H9 (cell line): ENCODE data around the gene DMRTC2. TPM values are rescaled to one million over a fixed set of nuclear protein-coding genes. Genes with fewer than 3 reads are reported as not detected.

Source experiments
- DNase-seq: peaks from one replicate; pipeline ENCODE4 v3.0.0-alpha.2; 2017
- H2AFZ ChIP-seq: one replicate; pipeline ENCODE4 v1.6.1; 2013; ENCODE audit warnings: mild to moderate bottlenecking, low read length, control low read depth, moderate library complexity
- H2AK5ac ChIP-seq: 2 replicates; pipeline ENCODE4 v1.6.1; 2013; ENCODE audit warnings: low read length, control low read depth, mixed read lengths; ENCODE audit not compliant: insufficient read length
- H2BK120ac ChIP-seq: one replicate; pipeline ENCODE4 v1.6.1; 2013; ENCODE audit warnings: low read depth, mild to moderate bottlenecking, low read length, control low read depth, inconsistent platforms; ENCODE audit not compliant: poor library complexity, severe bottlenecking
- H2BK12ac ChIP-seq: 2 replicates; pipeline ENCODE4 v1.6.1; 2013; ENCODE audit warnings: low read length, control low read depth, mixed read lengths, low read depth; ENCODE audit not compliant: insufficient read length
- H2BK15ac ChIP-seq: 2 replicates; pipeline ENCODE4 v1.6.1; 2013; ENCODE audit warnings: low read depth, low read length, control low read depth
- H2BK20ac ChIP-seq: one replicate; pipeline ENCODE4 v1.6.1; 2013; ENCODE audit warnings: low read depth, mild to moderate bottlenecking, low read length, control low read depth, inconsistent platforms; ENCODE audit not compliant: poor library complexity, severe bottlenecking
- H2BK5ac ChIP-seq: 2 replicates; pipeline ENCODE4 v1.6.1; 2013; ENCODE audit warnings: low read length, control low read depth, mixed read lengths; ENCODE audit not compliant: insufficient read length
- H3K14ac ChIP-seq: 2 replicates; pipeline ENCODE4 v1.6.1; 2013; ENCODE audit warnings: low read length, control low read depth; ENCODE audit not compliant: insufficient read depth
- H3K18ac ChIP-seq: 2 replicates; pipeline ENCODE4 v1.6.1; 2013; ENCODE audit warnings: low read depth, mild to moderate bottlenecking, mixed read lengths, low read length, control low read depth; ENCODE audit not compliant: insufficient read length
- H3K23ac ChIP-seq: 2 replicates; pipeline ENCODE4 v1.6.1; 2013; ENCODE audit warnings: low read length, control low read depth, mixed read lengths, low read depth; ENCODE audit not compliant: insufficient read length
- H3K23me2 ChIP-seq: 2 replicates; pipeline ENCODE4 v1.6.1; 2013; ENCODE audit warnings: low read depth, mild to moderate bottlenecking, mixed read lengths, low read length, control low read depth; ENCODE audit not compliant: insufficient read length, poor library complexity, severe bottlenecking
- H3K27ac ChIP-seq: 2 replicates; pipeline ENCODE4 v1.5.1; 2013; ENCODE audit warnings: low read length, control low read depth, mixed read lengths, low read depth; ENCODE audit not compliant: insufficient read length
- H3K27me3 ChIP-seq: 2 replicates; pipeline ENCODE4 v1.6.1; 2013; ENCODE audit warnings: low read length, control low read depth, inconsistent platforms; ENCODE audit not compliant: insufficient read depth
- H3K4ac ChIP-seq: 2 replicates; pipeline ENCODE4 v1.6.1; 2013; ENCODE audit warnings: low read depth, mild to moderate bottlenecking, control low read depth, inconsistent platforms, low read length, moderate library complexity
- H3K4me1 ChIP-seq: 2 replicates; pipeline ENCODE4 v1.6.1; 2013; ENCODE audit warnings: low read length, control low read depth, inconsistent platforms; ENCODE audit not compliant: insufficient read depth
- H3K4me2 ChIP-seq: 2 replicates; pipeline ENCODE4 v1.6.1; 2013; ENCODE audit warnings: low read length, control low read depth, mixed read lengths; ENCODE audit not compliant: insufficient read length, insufficient read depth
- H3K56ac ChIP-seq: 2 replicates; pipeline ENCODE4 v1.6.1; 2013; ENCODE audit warnings: low read depth, mild to moderate bottlenecking, mixed read lengths, low read length, control low read depth; ENCODE audit not compliant: insufficient read length
- H3K79me1 ChIP-seq: 2 replicates; pipeline ENCODE4 v1.6.1; 2013; ENCODE audit warnings: low read depth, mild to moderate bottlenecking, moderate library complexity, low read length, control low read depth, inconsistent platforms; ENCODE audit not compliant: insufficient read depth, poor library complexity, severe bottlenecking
- H3K79me2 ChIP-seq: 2 replicates; pipeline ENCODE4 v1.6.1; 2013; ENCODE audit warnings: low read length, control low read depth, inconsistent platforms; ENCODE audit not compliant: insufficient read depth
- H3K9ac ChIP-seq: 2 replicates; pipeline ENCODE4 v1.6.1; 2013; ENCODE audit warnings: low read length, control low read depth, mixed read lengths; ENCODE audit not compliant: insufficient read length; ENCODE audit errors: extremely low read depth
- H3K9me3 ChIP-seq: one replicate; pipeline ENCODE4 v1.6.1; 2013; ENCODE audit warnings: low read depth, low read length, inconsistent platforms; ENCODE audit not compliant: control insufficient read depth
- H3T11ph ChIP-seq: one replicate; pipeline ENCODE4 v1.6.1; 2013; ENCODE audit warnings: mild to moderate bottlenecking, low read length, control low read depth, inconsistent platforms
- H4K20me1 ChIP-seq: one replicate; pipeline ENCODE4 v1.6.1; 2013; ENCODE audit not compliant: control insufficient read depth, insufficient read length, insufficient read depth
- H4K5ac ChIP-seq: 2 replicates; pipeline ENCODE4 v1.6.1; 2013; ENCODE audit warnings: low read depth, mild to moderate bottlenecking, mixed read lengths, low read length, control low read depth; ENCODE audit not compliant: insufficient read length
- H4K8ac ChIP-seq: replicated peaks from 2 replicates; pipeline ENCODE4 v1.6.1; 2013; ENCODE audit warnings: low read length, control low read depth, mixed read lengths, low read depth; ENCODE audit not compliant: insufficient read length
- H4K91ac ChIP-seq: 2 replicates; pipeline ENCODE4 v1.6.1; 2013; ENCODE audit warnings: low read depth, mild to moderate bottlenecking, moderate library complexity, mixed read lengths, low read length, control low read depth; ENCODE audit not compliant: insufficient read length
- H3K27ac Mint-ChIP-seq, 3 experiments: 2 replicates in 2 of 3; 3 replicates in 1 of 3; pipeline ENCODE4 v1.8.0; 2020 to 2021; ENCODE audit warnings: mixed read lengths in 3 of 3, mild to moderate bottlenecking in 1 of 3, moderate library complexity in 1 of 3
- H3K27me3 Mint-ChIP-seq: 2 replicates; pipeline ENCODE4 v1.8.0; 2021; ENCODE audit warnings: low read depth, mild to moderate bottlenecking, moderate library complexity, mixed read lengths
- H3K36me3 Mint-ChIP-seq, 3 experiments: 2 replicates in 2 of 3; 3 replicates in 1 of 3; pipeline ENCODE4 v1.8.0; 2020 to 2021; ENCODE audit warnings: low read depth in 3 of 3, mixed read lengths in 3 of 3; ENCODE audit not compliant: insufficient read depth in 1 of 3
- H3K4me1 Mint-ChIP-seq, 2 experiments: 2 replicates each; pipeline ENCODE4 v1.8.0; 2020; ENCODE audit warnings: mixed read lengths in 2 of 2
- H3K4me3 Mint-ChIP-seq, 2 experiments: 2 replicates in 1 of 2; 3 replicates in 1 of 2; pipeline ENCODE4 v1.8.0; 2020 to 2021; ENCODE audit warnings: mild to moderate bottlenecking in 2 of 2, mixed read lengths in 2 of 2, moderate library complexity in 1 of 2
- H3K9me3 Mint-ChIP-seq, 2 experiments: 2 replicates in 1 of 2; 3 replicates in 1 of 2; pipeline ENCODE4 v1.8.0; 2020; ENCODE audit warnings: mild to moderate bottlenecking in 2 of 2, mixed read lengths in 2 of 2, moderate library complexity in 1 of 2
- WGBS: extraction: QIAGEN DNeasy Blood & Tissue Kit; methylation state at CpG from one replicate; pipeline ENCODE4 v1.1.7; 2013; ENCODE audit warnings: missing lambda C conversion rate, low lambda C conversion rate, mixed read lengths; ENCODE audit not compliant: insufficient read length; ENCODE audit errors: extremely low coverage; 5-methylcytosine and 5-hydroxymethylcytosine counted together
- total RNA-seq: library from RNA; stranded (reverse); gene quantifications from 2 replicates; pipeline ENCODE4 v1.2.1, GENCODE V29; 2021
- TF ChIP-seq, protein P1 (sequence below): fragments of 200-600 bp; sonication (generic); conservative IDR thresholded peaks from 3 replicates; pipeline ENCODE4 v1.8.0; 2021; ENCODE audit warnings: antibody characterized with exemption, mild to moderate bottlenecking

Gene DMRTC2
- total RNA-seq, 1 experiment from 2014 or later, result not detected

DNA sequence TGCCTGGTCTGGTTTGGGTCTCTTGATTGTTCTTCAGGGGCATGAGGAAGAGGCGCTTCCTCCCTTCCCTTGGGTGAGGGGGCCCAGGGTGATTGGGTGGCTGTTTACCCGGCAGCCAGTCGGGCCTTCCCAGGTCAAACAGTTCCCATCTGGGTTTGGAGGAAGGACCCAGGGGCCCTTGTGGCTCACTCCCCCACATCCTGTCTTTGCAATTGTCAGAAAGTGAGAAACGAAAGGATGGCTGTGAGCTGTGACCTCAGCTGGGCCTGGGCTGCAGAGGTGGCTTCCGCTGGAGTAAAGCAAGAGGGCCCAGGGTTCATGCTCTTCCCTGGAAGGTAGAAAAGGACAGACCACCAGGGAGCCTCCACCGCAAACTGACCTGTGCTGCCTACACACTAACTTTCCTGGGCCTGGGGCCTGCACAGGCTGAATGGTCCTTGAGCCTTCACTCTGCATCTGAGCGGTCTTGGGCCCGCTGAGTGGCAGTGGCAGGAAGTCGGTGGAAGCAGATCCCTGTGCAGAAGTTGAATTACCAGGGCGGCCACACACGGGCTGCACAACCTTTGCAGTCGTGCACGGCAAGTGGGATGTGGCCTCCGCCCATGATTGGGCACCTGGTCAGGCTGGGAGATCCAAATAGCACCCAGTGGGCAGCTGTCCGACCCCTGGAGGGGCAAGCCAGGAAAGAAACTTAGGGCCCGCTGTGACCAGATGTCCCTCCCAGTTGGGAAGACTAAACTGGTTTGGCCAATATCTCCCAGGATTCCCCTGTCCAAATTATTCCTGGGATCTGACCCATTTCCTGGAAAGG is 26.9 kb downstream of the DMRTC2 start:
- no CpG with 5 or more reads among the region's 16 CpGs for WGBS
- H4K20me1 ChIP-seq, result no peaks in the 10 kb centered on the region
- H4K91ac ChIP-seq, result no peak overlapping the region
- no peak overlapping the region for H3K23ac ChIP-seq
- H4K5ac ChIP-seq, result no peak overlapping the region
- H3K79me1 ChIP-seq, result peaks cover 5% of the 10 kb centered on the region
- H2BK15ac ChIP-seq, result no peak overlapping the region
- Mint-ChIP-seq H3K27ac (peak overlapping the region in 2 of 3 experiments; percentile 64 to 95; a peak in 4 of 7 replicates), H3K27me3 (peaks cover 8% of the 10 kb centered on the region), H3K36me3 (peaks cover 26 to 51% (median 44%) of the 10 kb centered on the region in 3 experiments), H3K4me1 (peaks cover 4 to 8% of the 10 kb centered on the region in 2 experiments; a peak in 3 of 4 replicates), H3K9me3 (no peaks in the 10 kb centered on the region), H3K4me3 (no peak overlapping the region; a peak in 1 of 5 replicates)
- no peak overlapping the region for H3K14ac ChIP-seq
- no peak overlapping the region for H3K56ac ChIP-seq
- no peak overlapping the region for H4K8ac ChIP-seq
- H2BK12ac ChIP-seq, result no peak overlapping the region
- no peaks in the 10 kb centered on the region for H3K9me3 ChIP-seq
- TF ChIP-seq, protein P1, sequence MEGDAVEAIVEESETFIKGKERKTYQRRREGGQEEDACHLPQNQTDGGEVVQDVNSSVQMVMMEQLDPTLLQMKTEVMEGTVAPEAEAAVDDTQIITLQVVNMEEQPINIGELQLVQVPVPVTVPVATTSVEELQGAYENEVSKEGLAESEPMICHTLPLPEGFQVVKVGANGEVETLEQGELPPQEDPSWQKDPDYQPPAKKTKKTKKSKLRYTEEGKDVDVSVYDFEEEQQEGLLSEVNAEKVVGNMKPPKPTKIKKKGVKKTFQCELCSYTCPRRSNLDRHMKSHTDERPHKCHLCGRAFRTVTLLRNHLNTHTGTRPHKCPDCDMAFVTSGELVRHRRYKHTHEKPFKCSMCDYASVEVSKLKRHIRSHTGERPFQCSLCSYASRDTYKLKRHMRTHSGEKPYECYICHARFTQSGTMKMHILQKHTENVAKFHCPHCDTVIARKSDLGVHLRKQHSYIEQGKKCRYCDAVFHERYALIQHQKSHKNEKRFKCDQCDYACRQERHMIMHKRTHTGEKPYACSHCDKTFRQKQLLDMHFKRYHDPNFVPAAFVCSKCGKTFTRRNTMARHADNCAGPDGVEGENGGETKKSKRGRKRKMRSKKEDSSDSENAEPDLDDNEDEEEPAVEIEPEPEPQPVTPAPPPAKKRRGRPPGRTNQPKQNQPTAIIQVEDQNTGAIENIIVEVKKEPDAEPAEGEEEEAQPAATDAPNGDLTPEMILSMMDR, result no peak
- H2AK5ac ChIP-seq, result no peak overlapping the region
- no peaks in the 10 kb centered on the region for H3K4me1 ChIP-seq
- H3T11ph ChIP-seq, result no peak overlapping the region
- no peak overlapping the region for H3K4ac ChIP-seq
- no peak for DNase-seq
- H3K9ac ChIP-seq, result no peak overlapping the region
- no peaks in the 10 kb centered on the region for H3K23me2 ChIP-seq
- no peak overlapping the region for H3K4me2 ChIP-seq
- H2BK20ac ChIP-seq, result no peak overlapping the region
- no peak overlapping the region for H2BK120ac ChIP-seq
- H2BK5ac ChIP-seq, result no peak overlapping the region
- H3K79me2 ChIP-seq, result no peaks in the 10 kb centered on the region
- no peaks in the 10 kb centered on the region for H3K27me3 ChIP-seq
- H3K18ac ChIP-seq, result no peak overlapping the region
- no peak overlapping the region for H2AFZ ChIP-seq
- no peak overlapping the region for H3K27ac ChIP-seq
